ENCODE measurements around the gene LOX. TPM values are rescaled to one million over a fixed set of nuclear protein-coding genes. Genes with fewer than 3 reads are reported as not detected.
A peak's percentile ranks its signal among the peaks of the same experiment; 100 is the strongest.

Gene LOX
- total RNA-seq, 4 donors from 2014 or later: 29.3 to 76.5 (median 33.2) TPM

GRCh38 chr5:122081541-122081940 is 3.5 kb upstream of the LOX start:
- no peak for ATAC-seq (ENCODE audit: low FRiP score)

GRCh38 chr5:122077366-122078115 is 518 bp downstream of the LOX start:
- ATAC-seq (ENCODE audit: low FRiP score): peak; percentile 34
- no peak for TF ChIP-seq CTCF (IDR thresholded peaks at IDR 0.05)
- DNase-seq (ENCODE audit: low spot score): no peak

More at GRCh38 chr5:122081541-122081940, 3.5 kb upstream of the LOX start:
- DNase-seq (ENCODE audit: low spot score): no peak
- no peak for TF ChIP-seq CTCF (IDR thresholded peaks at IDR 0.05)

- peak; percentile 80 for DNase-seq (ENCODE audit: low spot score)
- peak; percentile 84 for ATAC-seq (ENCODE audit: low FRiP score)
- no peak for TF ChIP-seq CTCF (IDR thresholded peaks at IDR 0.05)
Measured at GRCh38 chr5:122076669-122077365, 1.2 kb downstream of the LOX start.

GRCh38 chr5:122076050-122076461 is 2.0 kb downstream of the LOX start:
- TF ChIP-seq CTCF (IDR thresholded peaks at IDR 0.05): no peak
- ATAC-seq (ENCODE audit: low FRiP score) (no peak), DNase-seq (ENCODE audit: low spot score) (no peak)

- ATAC-seq (ENCODE audit: low FRiP score): no peak
- TF ChIP-seq CTCF (IDR thresholded peaks at IDR 0.05): no peak
- no peak for DNase-seq (ENCODE audit: low spot score)
Measured at GRCh38 chr5:122073864-122074263, 4.2 kb downstream of the LOX start.

GRCh38 chr5:122073018-122073417 is 5.0 kb downstream of the LOX start:
- DNase-seq (ENCODE audit: low spot score) (no peak), ATAC-seq (ENCODE audit: low FRiP score) (no peak)
- TF ChIP-seq CTCF (IDR thresholded peaks at IDR 0.05): no peak

All from omental fat pad (tissue), 4 donors.